IMR-90 (cell line): Measurements from ENCODE around the gene CAPN2. TPM values are rescaled to one million over a fixed set of nuclear protein-coding genes. Genes with fewer than 3 reads are reported as not detected.

ENCODE experiments used
- ATAC-seq: fragments of 200-7000 bp; cut with Tn5 transposase; 2 replicates; pipeline ENCODE4 v1.9.1; 2020; ENCODE audit warnings: low read depth, mild to moderate bottlenecking, moderate library complexity
- BruUV-seq: library from RNA; stranded (reverse); fragments of 400-500 nt; replicated peaks from 2 replicates; lab custom pipeline; 2021; lab: Mats Ljungman, UMichigan
- CTCF ChIA-PET: fragments of 300-600 bp; formaldehyde crosslinking; extraction: SDS; loops from one replicate; lab custom pipeline; 2021; ENCODE audit warnings: antibody characterized with exemption; lab: Yijun Ruan, JAX
- POLR2A ChIA-PET: fragments of 300-600 bp; sonication (Branson Sonifier 250); formaldehyde crosslinking; loops from one replicate; lab custom pipeline; 2022; ENCODE audit warnings: antibody characterized with exemption; ENCODE audit not compliant: unreplicated experiment; lab: Charles Lee
- DNase-seq: peaks from one replicate; pipeline ENCODE4 v3.0.0; 2013
- H2AFZ ChIP-seq: replicated peaks from 2 replicates; pipeline ENCODE3; 2013; ENCODE audit warnings: low read length, mild to moderate bottlenecking; ENCODE audit not compliant: poor library complexity
- H2AK5ac ChIP-seq: 2 replicates; pipeline ENCODE4 v1.6.1; 2013; ENCODE audit warnings: low read depth, low read length, inconsistent platforms
- H2AK9ac ChIP-seq: replicated peaks from 2 replicates; pipeline ENCODE3; 2013; ENCODE audit warnings: mild to moderate bottlenecking, low read depth, low read length, moderate library complexity; ENCODE audit not compliant: poor library complexity
- H2BK120ac ChIP-seq: 2 replicates; pipeline ENCODE4 v1.6.1; 2013; ENCODE audit warnings: low read depth, low read length, inconsistent platforms
- H2BK15ac ChIP-seq: 3 replicates; pipeline ENCODE4 v1.6.1; 2013; ENCODE audit warnings: low read depth, low read length, inconsistent platforms
- H2BK20ac ChIP-seq: 2 replicates; pipeline ENCODE4 v1.6.1; 2013; ENCODE audit warnings: low read depth, mild to moderate bottlenecking, inconsistent platforms, low read length, moderate library complexity
- H2BK5ac ChIP-seq: 2 replicates; pipeline ENCODE4 v1.6.1; 2013; ENCODE audit warnings: mild to moderate bottlenecking, low read depth, low read length, inconsistent platforms; ENCODE audit not compliant: poor library complexity, severe bottlenecking
- H3K14ac ChIP-seq: replicated peaks from 2 replicates; pipeline ENCODE4 v1.6.1; 2013; ENCODE audit warnings: low read depth, low read length, inconsistent platforms
- H3K18ac ChIP-seq: 2 replicates; pipeline ENCODE4 v1.6.1; 2013; ENCODE audit warnings: low read depth, low read length, control low read depth
- H3K23ac ChIP-seq: 2 replicates; pipeline ENCODE4 v1.6.1; 2013; ENCODE audit warnings: low read depth, low read length, inconsistent platforms
- H3K27ac ChIP-seq: 2 replicates; pipeline ENCODE4 v1.5.1; 2013; ENCODE audit warnings: mild to moderate bottlenecking, control low read depth, low read length; ENCODE audit not compliant: insufficient read depth
- H3K27me3 ChIP-seq: 2 replicates; pipeline ENCODE4 v1.6.1; 2013; ENCODE audit warnings: low read length; ENCODE audit not compliant: control insufficient read depth, insufficient read depth
- H3K36me3 ChIP-seq: 2 replicates; pipeline ENCODE4 v1.6.1; 2013; ENCODE audit warnings: low read length, mixed read lengths; ENCODE audit not compliant: control insufficient read depth, insufficient read depth
- H3K4ac ChIP-seq: 2 replicates; pipeline ENCODE4 v1.6.1; 2013; ENCODE audit warnings: low read depth, low read length, inconsistent platforms
- H3K4me1 ChIP-seq: 2 replicates; pipeline ENCODE4 v1.6.1; 2013; ENCODE audit warnings: low read length, mixed read lengths; ENCODE audit not compliant: control insufficient read depth, insufficient read depth
- H3K4me2 ChIP-seq: 2 replicates; pipeline ENCODE4 v1.6.1; 2013; ENCODE audit warnings: low read depth, mild to moderate bottlenecking, control low read depth, low read length, moderate library complexity
- H3K4me3 ChIP-seq: 2 replicates; pipeline ENCODE4 v1.5.1; 2013; ENCODE audit warnings: low read depth, mild to moderate bottlenecking, control low read depth, low read length, moderate library complexity; ENCODE audit not compliant: insufficient read depth
- H3K56ac ChIP-seq: 2 replicates; pipeline ENCODE4 v1.6.1; 2013; ENCODE audit warnings: low read length, inconsistent platforms; ENCODE audit not compliant: insufficient read depth; ENCODE audit errors: extremely low read depth
- H3K79me1 ChIP-seq, 2 experiments: 2 replicates each; pipeline ENCODE4 v1.6.1; 2013; ENCODE audit warnings: low read length in 2 of 2, inconsistent platforms in 1 of 2, low read depth in 1 of 2
- H3K9ac ChIP-seq: 2 replicates; pipeline ENCODE4 v1.6.1; 2013; ENCODE audit warnings: low read depth, low read length, control low read depth
- H3K9me1 ChIP-seq: 2 replicates; pipeline ENCODE4 v1.6.1; 2013; ENCODE audit warnings: low read length, inconsistent platforms; ENCODE audit not compliant: insufficient read depth
- H3K9me3 ChIP-seq: 2 replicates; pipeline ENCODE4 v1.6.1; 2013; ENCODE audit warnings: low read length; ENCODE audit not compliant: control insufficient read depth, insufficient read depth
- H4K20me1 ChIP-seq: 2 replicates; pipeline ENCODE4 v1.6.1; 2013; ENCODE audit warnings: low read length, inconsistent platforms; ENCODE audit not compliant: insufficient read depth
- H4K5ac ChIP-seq: 2 replicates; pipeline ENCODE4 v1.6.1; 2013; ENCODE audit warnings: mild to moderate bottlenecking, low read depth, low read length, control low read depth
- H4K8ac ChIP-seq, 2 experiments: 2 replicates each; pipeline ENCODE4 v1.6.1; 2013; ENCODE audit warnings: low read depth in 2 of 2, low read length in 2 of 2, control low read depth in 1 of 2, inconsistent platforms in 1 of 2
- H4K91ac ChIP-seq: 2 replicates; pipeline ENCODE4 v1.6.1; 2013; ENCODE audit warnings: low read depth, low read length, inconsistent platforms; ENCODE audit not compliant: insufficient read depth
- BHLHE40 ChIP-seq: fragments of 150-350 bp; IDR thresholded peaks from 2 replicates; pipeline ENCODE4 v1.6.1; 2016; ENCODE audit warnings: mild to moderate bottlenecking, low read depth, low read length
- WGBS, 2 experiments: methylation state at CpG; one replicate each; pipeline versions ENCODE4 v1.1.5 to v1.1.7; 2013; ENCODE audit warnings: missing lambda C conversion rate in 2 of 2; ENCODE audit not compliant: insufficient read length in 1 of 2; ENCODE audit errors: extremely low coverage in 2 of 2; 5-methylcytosine and 5-hydroxymethylcytosine counted together
- dilution Hi-C: fragments of 300-500 bp; cut with HindIII; formaldehyde crosslinking; loops from one replicate; pipeline ENCODE4 v1.14.3; 2018; ENCODE audit warnings: low sequenced_read_pairs; ENCODE audit not compliant: unreplicated experiment
- in situ Hi-C: fragments of 300-500 bp; cut with MboI; formaldehyde crosslinking; loops from 3 replicates; pipeline ENCODE4 v1.14.3; 2019; ENCODE audit warnings: low sequenced_read_pairs, inconsistent platforms, mixed read lengths
- intact Hi-C: fragments of 100-400 bp; cut with micrococcal nuclease; formaldehyde crosslinking; loops from 2 replicates; pipeline ENCODE4 v1.10.0; 2022
- polyA plus RNA-seq, 3 experiments: library from polyadenylated mRNA; depleted of rRNA; stranded (reverse); fragments of >200 nt; gene quantifications; 2 replicates each; pipeline ENCODE4 v1.2.3, GENCODE V29; 2012; ENCODE audit warnings: low replicate concordance in 1 of 3
- total RNA-seq: library from RNA; depleted of rRNA; stranded (reverse); fragments of >200 nt; gene quantifications from 2 replicates; pipeline ENCODE4 v1.2.3, GENCODE V29; 2012

CAPN2 gene
- total and polyA plus RNA-seq, 2 of the 4 experiments (the other 2 are of a cell fraction): 339 to 430 TPM

DNA sequence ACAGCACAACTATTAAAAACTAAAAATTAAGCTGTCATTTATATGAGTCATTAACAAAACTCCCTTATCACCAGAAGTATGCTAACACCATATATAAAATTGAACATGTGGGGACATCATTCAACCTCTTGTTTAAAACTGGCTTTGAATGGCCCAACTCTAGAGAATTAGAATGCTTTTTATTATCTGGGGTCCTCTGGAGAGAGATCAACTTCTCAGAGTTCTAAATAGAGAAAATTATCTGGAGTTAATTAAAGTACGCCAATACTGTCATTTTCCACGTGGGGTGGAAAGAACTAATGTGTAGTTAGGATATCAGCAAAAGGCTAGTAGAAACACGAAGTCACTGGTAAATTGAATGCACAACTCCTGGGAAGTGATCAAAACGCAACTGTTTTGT, 21.2 kb upstream of the CAPN2 start:
- no peak overlapping the region for H2AFZ ChIP-seq
- H4K8ac ChIP-seq: no peak overlapping the region
- no peaks in the 10 kb centered on the region for H4K20me1 ChIP-seq
- no peak overlapping the region for H2BK15ac ChIP-seq
- no peak for DNase-seq
- BruUV-seq: no TSS peak
- H3K9me1 ChIP-seq: no peaks in the 10 kb centered on the region
- WGBS, 2 experiments: no CpG with 5 or more reads among the region's 4 CpGs
- H3K14ac ChIP-seq: no peak overlapping the region
- no peak overlapping the region for H3K4ac ChIP-seq
- H3K9me3 ChIP-seq: no peaks in the 10 kb centered on the region
- H2AK9ac ChIP-seq: no peak overlapping the region
- H3K36me3 ChIP-seq: no peaks in the 10 kb centered on the region
- H3K27me3 ChIP-seq: peaks cover 6% of the 10 kb centered on the region
- no peak overlapping the region for H2AK5ac ChIP-seq
- H3K18ac ChIP-seq: no peak overlapping the region
- dilution Hi-C loops: no loop called here
- no peak overlapping the region for H4K5ac ChIP-seq
- POLR2A ChIA-PET: no interaction called here
- no peak overlapping the region for H3K4me3 ChIP-seq
- no peak for TF ChIP-seq BHLHE40
- H3K4me2 ChIP-seq: no peak overlapping the region
- in situ Hi-C loops: loop anchor here (10.0 kb wide), 2 partner anchors 414 to 896 kb away; no protein-coding TSS in a partner anchor
- intact Hi-C loops: loop anchor here (10.0 kb wide), 1 partner anchor 214 kb away; no protein-coding TSS in a partner anchor
- no peaks in the 10 kb centered on the region for H3K79me1 ChIP-seq
- no peak overlapping the region for H3K9ac ChIP-seq
- no peak overlapping the region for H2BK20ac ChIP-seq
- no peak overlapping the region for H3K27ac ChIP-seq
- no peak overlapping the region for H2BK5ac ChIP-seq
- H3K23ac ChIP-seq: no peak overlapping the region
- H4K91ac ChIP-seq: no peak overlapping the region
- no peak for ATAC-seq
- CTCF ChIA-PET: interaction anchor here (1.2 kb wide), 1 partner anchor 557 kb away, joined by 4 read pairs; no protein-coding TSS in a partner anchor
- H2BK120ac ChIP-seq: no peak overlapping the region
- no peaks in the 10 kb centered on the region for H3K4me1 ChIP-seq
- no peak overlapping the region for H3K56ac ChIP-seq
